Breast epithelium (tissue), 3 donors: Measurements from ENCODE around the gene TNNI2.

Experiments used
- CTCF ChIP-seq, 3 donors: fragments of 450-650 bp; IDR thresholded peaks; one replicate each; pipeline ENCODE4 v1.5.1; 2016 to 2017; ENCODE audit warnings: antibody characterized with exemption in 3 of 3, mild to moderate bottlenecking in 3 of 3, moderate library complexity in 3 of 3
- POLR2A ChIP-seq: fragments of 450-650 bp; IDR thresholded peaks from one replicate; pipeline ENCODE4 v1.6.1; 2016; ENCODE audit warnings: antibody characterized with exemption, mild to moderate bottlenecking, moderate library complexity
- POLR2AphosphoS5 ChIP-seq, 3 donors: sonication (generic); formaldehyde crosslinking; IDR thresholded peaks; one replicate each; pipeline ENCODE4 v1.6.1; 2017; ENCODE audit warnings: antibody characterized with exemption in 3 of 3

- TF ChIP-seq CTCF (IDR thresholded peaks at IDR 0.05) (no peak), POLR2A (no peak), POLR2AphosphoS5 (IDR thresholded peaks at IDR 0.05) (no peak)
These were observed 26.0 kb upstream of the TNNI2 start for GRCh38 chr11:1812801-1813200.
